Measurements from ENCODE around the gene RPA1.

RPA1 gene

DNA sequence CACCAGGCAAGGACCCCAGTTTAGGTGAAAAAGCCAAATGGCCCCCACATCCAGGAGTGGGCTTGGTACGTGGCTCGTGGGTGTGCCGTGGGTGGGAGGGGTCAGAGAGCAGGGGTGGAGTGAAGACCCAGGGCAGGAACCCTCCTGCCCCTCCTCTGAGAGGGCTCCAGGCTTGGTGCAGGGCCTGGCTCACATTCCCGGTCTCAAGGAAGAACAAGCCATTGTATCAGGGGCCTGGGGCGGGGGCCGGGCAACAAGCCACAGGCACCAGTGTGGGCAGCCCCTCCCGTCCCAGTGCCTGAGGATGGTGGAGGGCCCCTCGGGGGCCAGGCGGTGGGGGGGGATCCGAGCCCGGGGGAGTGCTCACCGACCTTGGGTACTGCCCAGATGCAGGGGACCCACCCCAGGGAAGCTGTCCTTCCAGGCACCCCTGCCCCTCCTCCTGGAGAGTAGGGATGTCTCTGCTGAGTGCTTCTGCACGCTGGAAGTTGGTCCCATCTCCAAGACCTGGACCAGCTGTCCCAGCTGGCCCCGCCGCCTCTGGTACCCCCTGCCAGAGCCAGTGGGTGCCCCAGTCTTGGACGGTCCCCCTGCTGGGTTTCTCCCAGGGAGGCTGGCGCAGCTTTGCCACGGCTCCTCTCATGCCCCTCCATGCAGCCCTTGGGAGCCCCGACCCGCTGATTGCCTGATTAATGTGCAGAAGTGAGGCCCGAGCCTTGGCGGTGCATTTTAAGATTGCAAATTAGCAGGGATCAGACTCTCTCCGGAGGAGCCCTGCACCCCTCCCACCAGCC, 111.7 kb downstream of the RPA1 start:
- DNase-seq (ENCODE audit: low read depth, low spot score) = no peak

DNA sequence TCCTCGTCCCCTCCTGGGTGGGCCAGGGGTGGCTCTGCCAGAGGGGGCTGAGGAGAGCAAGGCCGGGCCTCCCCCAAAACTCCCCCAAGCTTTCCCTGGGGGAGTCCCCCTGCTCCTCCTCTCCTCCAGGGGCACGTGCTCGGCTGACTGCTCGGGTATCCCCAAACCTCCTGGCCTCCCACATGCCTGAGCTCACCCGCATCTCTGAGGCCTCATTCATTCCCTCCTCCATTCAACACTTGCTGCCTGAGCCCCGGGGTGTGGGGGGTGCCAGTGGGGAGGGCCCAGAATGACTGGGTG, 112.2 kb downstream of the RPA1 start:
- DNase-seq (ENCODE audit: low read depth, low spot score) = no peak

DNA sequence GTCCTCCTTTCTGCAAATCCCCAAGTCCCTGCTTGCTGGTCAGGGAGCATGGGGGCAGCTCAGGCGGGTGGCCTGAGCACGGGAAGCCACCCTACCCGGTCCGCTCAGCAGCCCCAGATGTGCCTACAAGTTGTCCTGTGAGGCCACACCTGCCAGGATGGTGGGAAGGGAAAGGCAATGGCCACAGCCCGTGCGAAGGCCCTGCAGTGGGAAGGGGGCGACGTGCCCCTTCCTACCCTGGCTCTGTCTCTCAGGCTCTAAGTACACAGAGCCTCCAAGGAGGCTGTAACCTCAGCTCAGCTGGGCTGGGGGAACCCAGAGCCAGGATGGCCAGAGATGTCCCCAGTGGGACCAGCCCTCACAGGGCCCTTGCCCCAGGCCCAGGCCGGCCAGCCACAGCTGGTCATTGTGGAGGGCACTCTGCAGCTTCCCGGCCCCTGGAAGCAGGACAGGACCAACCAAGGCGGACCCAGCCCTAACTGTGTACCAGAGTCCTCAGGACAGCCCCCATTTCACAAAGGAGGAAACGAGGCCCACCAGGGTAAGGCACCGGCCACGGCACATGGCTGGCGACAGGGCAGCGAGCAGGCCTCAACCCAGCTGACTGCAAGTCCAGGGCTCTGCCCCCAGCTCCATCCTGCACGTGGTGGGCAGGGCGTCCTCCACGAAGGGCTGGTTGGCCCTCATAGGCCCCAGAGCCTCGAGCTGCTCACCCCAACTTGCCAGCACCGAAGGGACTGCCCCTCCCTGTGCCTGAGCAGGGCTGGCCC, 113.0 kb downstream of the RPA1 start:
- DNase-seq (ENCODE audit: low read depth, low spot score) = no peak

DNA sequence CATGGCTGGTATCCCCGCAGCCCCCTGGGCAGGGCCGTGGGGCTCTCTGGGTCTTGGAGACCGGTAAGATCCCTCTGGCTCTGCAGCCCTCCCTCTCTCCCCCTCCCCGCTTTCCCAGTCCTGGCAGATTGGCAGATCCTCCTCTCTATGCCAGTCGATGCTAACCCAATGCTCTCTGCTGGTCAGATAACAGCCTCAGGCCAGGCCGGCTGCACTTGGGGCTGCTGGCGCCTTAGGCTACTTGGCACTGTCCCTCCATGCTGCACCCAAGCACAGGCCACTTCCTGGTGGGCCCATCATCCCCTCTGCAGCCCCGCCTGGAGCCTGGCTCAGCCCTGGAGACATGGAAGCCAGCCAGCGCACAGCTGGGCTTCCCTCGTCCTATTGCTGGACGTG, 113.6 kb downstream of the RPA1 start:
- DNase-seq (ENCODE audit: low read depth, low spot score) = no peak

DNA sequence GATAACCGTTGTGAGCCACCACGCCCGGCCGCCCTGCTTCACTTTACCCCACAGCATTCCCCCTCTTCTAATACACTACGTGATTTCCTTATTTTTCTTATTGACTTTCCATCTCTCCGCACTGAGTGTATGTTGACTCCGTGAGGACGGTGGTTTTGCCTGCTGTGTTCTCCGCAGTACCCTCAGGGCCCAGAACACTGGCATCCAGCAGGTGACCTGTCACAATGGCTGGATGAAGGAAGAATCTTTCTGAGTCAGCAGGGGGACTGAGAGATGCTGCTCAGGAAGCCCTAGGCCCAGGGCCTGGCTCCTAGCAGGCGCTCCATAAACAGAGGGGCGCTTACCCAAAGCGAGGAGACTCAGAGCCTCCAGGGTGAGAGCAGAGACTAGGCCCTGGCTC, 115.8 kb downstream of the RPA1 start:
- no peak for DNase-seq (ENCODE audit: low read depth, low spot score)

DNA sequence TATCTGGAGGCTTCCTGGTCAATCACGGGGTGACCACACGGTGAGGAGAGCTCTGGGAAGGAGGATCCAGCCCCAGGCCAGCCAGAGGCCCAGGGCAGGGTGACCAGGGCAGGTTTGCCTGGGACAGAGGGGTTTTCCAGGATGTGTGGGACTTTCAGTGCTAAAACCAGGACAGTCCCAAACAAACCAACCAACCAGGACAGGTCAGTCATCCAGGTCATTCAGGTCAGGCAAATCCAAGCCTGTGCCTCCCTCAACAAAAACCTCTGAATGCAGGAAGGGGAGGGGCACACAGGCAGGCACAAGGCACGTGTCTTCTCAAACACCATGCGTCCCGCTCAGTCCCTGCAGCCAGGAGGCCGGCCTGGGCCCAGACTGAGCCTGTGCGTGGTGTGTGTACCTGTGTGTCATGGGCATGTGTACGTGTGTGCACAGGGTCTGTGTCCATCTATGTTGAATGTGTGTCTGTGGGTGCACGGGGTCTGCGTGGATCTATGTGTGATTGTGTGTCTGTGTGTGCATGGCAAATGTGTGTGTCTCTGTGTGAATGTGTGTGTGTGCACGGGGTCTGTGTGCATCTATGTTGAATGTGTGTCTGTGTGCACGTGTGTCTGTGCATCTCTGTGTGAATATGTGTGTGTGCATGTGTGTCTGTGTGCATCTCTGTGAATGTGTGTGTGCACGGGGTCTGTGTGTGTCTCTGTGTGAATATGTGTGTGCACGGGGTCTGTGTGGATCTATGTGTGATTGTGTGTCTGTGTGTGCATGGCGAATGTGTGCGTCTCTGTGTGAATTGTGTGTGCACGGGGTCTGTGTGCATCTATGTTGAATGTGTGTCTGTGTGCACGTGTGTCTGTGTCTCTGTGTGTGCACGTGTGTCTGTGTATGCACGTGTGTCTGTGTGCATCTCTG, 116.5 kb downstream of the RPA1 start:
- DNase-seq (ENCODE audit: low read depth, low spot score) = no peak

DNA sequence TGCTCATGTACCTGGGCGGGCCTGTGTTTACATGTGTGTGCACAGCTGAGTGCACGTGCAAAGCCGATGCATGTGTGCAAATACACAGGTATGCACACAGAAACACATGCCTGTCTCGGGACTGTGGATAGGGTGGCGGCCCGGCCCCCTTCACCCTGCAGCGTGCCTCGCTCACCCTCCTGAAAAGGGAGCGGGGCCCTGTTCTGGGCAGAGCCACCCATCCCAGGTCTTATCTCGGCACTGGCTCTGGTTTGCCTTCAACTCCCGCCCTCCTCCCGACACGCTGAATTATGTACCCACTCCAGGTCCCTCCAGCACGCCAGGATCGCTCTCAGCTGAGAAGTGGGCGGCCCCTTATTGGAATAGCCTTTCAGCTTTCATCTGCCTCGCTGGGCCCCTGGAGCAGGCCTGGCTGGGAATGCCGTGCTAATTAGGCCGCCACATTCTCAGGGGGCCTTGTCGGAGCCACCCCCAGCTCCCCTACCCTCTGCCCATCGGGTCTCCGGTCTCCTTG, 117.5 kb downstream of the RPA1 start:
- no peak for DNase-seq (ENCODE audit: low read depth, low spot score)

DNA sequence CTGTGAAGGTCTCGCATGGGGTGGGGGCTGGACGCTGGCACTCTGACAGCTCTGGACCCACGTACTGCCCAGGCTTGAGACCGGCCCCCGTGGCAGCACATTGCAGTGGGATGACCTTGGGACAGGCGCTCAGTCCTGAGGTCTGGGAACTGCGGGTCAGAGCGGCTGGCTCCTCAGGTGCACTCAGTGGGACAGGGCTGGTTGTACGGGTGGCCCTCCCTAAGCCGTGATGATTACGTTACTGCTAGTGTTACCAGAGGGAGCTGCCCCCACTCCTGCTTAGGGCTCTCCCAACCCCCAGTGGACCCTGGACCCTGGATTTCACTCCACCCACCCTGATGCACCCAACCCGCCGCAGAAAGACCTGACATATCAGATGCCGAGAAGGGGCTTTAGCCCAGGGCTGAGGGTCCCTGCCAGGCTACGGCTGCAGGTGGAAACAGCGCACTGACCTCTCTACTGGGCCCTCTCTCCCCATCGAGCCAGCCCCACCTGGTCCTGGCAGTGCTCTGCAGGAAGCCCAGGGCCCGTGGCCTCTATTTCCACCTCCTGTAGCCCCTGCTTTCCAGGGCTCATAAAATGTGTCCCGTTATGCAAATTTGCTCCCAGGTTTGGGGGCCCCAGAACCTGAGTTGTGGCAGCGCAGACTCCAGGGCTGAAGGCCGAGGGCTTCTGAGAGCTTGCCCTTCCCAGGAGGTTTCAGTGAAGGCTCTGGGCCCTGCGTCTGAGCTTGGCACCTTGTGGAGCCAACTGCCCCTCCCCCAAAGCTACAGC, 118.1 kb downstream of the RPA1 start:
- DNase-seq (ENCODE audit: low read depth, low spot score) = no peak

DNA sequence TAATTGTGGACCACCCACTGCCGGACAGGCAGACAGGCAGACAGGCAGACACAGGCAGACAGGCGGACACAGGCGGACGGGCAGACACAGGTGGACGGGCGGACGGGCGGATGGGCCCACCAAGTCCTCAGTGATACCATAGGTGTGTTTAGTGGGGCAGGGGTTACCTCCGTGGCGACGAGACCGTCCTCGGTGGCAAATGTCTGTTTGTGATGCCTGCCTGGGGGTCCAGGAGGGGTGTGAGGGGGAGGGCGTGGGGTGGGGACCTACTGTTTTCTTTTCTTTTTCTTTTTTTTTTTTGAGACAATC, 118.7 kb downstream of the RPA1 start:
- no peak for DNase-seq (ENCODE audit: low read depth, low spot score)

Data from activated CD4-positive, CD25-positive, alpha-beta regulatory T cell treated with anti-CD3 and anti-CD28 coated beads, Interleukin-2, amount 50 U/mL, for 16 hours (primary cell).